AG09319 (cell line): ENCODE results near the gene IL17RD.
A peak's percentile ranks its signal among the peaks of the same experiment; 100 is the strongest.

Source experiments
- DNase-seq: peaks from one replicate; pipeline ENCODE4 v3.0.0-alpha.2; 2010; ENCODE audit warnings: low read depth; ENCODE audit errors: extremely low read depth
- CTCF ChIP-seq: IDR thresholded peaks from 2 replicates; pipeline ENCODE4 v1.5.1; 2011; ENCODE audit warnings: low read depth, mild to moderate bottlenecking, inconsistent platforms, low read length, moderate library complexity

IL17RD gene

GRCh38 chr3:57076422-57076951, 88.7 kb downstream of the IL17RD start:
- no peak for TF ChIP-seq CTCF
- DNase-seq, result no peak

GRCh38 chr3:57074135-57074534, 91.0 kb downstream of the IL17RD start:
- DNase-seq, result no peak
- no peak for TF ChIP-seq CTCF

DNA sequence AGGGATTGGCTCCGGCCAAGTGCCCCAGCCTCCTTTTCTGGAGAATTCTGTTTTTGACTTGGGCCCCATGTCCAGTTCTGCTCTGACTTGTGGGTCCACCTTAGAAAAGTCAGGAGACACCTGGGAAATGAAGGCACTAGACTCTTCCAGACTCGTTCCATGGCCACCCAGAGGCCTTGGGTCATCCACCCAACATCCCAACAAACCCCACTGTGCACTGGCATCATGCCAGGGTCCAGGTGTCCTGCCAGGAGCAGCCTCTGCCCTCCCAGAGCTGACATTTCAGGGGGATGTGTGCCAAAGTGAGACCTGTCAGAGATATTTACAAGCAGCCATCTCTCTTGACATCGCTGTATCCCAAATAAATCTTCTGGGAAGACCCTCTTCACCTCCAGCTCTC, 91.5 kb downstream of the IL17RD start:
- TF ChIP-seq CTCF, result no peak
- DNase-seq, result no peak

GRCh38 chr3:57069503-57069902, 95.7 kb downstream of the IL17RD start:
- no peak for DNase-seq
- TF ChIP-seq CTCF, result no peak

DNA sequence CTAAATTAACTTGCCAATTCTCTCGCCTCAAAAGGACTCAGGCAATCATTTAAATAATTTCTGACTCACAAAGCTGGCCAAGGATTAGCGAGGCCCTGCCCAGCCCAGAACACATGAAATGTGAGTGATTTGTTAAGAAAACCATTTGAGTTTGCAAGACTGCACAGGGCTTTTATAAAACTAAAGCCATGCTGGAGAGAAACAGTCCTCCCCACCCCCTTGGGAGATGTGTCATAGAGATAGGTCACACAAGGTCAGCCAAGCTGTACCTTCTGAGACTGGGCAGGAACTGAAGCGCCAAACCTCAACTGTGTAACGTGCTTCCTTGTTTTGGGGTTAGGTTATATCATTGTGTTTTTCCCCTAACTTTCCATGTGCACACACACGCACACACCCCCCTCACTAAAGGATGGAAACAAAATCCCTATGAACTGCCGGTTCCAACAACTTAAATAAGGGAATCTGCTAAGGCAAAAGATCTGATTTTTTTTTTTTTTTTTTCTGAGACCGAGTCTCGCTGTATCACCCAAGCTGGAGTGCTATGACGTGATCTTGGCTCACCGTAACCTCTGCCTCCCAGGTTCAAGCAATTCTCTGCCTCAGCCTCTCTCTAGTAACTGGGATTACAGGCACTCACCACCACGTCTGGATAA, 96.6 kb downstream of the IL17RD start:
- DNase-seq, result peak; percentile 60

DNA sequence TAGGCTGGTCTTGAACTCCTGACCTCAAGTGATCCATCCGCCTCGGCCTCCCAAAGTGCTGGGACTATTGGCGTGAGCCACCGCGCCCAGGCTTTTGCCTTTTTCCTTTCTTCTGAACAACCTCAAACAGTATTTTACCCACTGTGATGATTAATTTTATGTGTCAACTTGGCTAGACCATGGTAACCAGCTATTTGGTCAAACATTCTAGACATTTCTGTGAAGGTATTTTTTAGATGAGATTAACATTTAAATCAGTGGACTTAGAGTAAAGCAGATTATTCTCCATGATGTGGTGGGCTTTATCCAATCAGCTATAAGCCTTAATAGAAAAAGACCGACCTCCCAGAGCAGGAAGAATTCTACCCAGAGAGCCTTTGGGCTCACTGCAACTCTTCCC, 98.7 kb downstream of the IL17RD start:
- no peak for DNase-seq
- no peak for TF ChIP-seq CTCF

More for the DNA sequence above, 96.6 kb downstream of the IL17RD start:
- no peak for TF ChIP-seq CTCF

- no peak for DNase-seq
- TF ChIP-seq CTCF, result no peak
Measured at GRCh38 chr3:57065588-57065987, 99.6 kb downstream of the IL17RD start.
